RWPE1 (cell line): Measurements from ENCODE around the gene FGF19.

ENCODE experiments used
- CTCF ChIA-PET: fragments of 350-600 bp; sonication (Branson Sonifier 250); formaldehyde crosslinking; extraction: SDS; loops from one replicate; lab custom pipeline; 2021; lab: Yijun Ruan, JAX
- POLR2A ChIA-PET: fragments of 400-600 bp; formaldehyde crosslinking; extraction: SDS; loops from one replicate; lab custom pipeline; 2020; ENCODE audit warnings: antibody characterized with exemption; ENCODE audit not compliant: low non-redundant PET; lab: Yijun Ruan, JAX
- DNase-seq: peaks from one replicate; pipeline ENCODE4 v3.0.0; 2012; ENCODE audit warnings: low spot score
- H3K27ac ChIP-seq: fragments of 450-650 bp; 2 replicates; pipeline ENCODE4 v1.5.1; 2017
- TF ChIP-seq, protein P1 (sequence below): fragments of 450-650 bp; conservative IDR thresholded peaks from 2 replicates; pipeline ENCODE4 v1.5.1; 2017; ENCODE audit warnings: low read depth, mild to moderate bottlenecking

The FGF19 gene

DNA sequence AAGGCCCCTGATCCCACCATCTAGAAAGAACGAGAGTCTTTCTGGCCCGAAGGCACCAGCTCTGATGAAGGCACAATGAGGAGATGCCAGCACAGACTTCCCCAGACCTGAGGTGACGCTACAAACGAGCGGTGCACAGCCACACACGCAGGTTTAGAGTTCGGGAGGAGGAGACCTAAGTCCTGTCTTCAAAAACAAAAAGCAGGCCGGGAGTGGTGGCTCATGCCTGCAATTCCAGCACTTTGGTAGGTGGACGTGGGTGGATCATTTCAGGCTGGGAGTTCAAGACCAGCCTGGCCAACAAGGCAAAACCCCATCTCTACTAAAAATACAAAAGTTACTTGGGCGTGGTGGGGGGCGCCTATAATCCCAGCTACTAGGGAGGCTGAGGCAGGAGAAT is 38.2 kb downstream of the FGF19 start:
- CTCF ChIA-PET = no interaction called here
- TF ChIP-seq, protein P1, sequence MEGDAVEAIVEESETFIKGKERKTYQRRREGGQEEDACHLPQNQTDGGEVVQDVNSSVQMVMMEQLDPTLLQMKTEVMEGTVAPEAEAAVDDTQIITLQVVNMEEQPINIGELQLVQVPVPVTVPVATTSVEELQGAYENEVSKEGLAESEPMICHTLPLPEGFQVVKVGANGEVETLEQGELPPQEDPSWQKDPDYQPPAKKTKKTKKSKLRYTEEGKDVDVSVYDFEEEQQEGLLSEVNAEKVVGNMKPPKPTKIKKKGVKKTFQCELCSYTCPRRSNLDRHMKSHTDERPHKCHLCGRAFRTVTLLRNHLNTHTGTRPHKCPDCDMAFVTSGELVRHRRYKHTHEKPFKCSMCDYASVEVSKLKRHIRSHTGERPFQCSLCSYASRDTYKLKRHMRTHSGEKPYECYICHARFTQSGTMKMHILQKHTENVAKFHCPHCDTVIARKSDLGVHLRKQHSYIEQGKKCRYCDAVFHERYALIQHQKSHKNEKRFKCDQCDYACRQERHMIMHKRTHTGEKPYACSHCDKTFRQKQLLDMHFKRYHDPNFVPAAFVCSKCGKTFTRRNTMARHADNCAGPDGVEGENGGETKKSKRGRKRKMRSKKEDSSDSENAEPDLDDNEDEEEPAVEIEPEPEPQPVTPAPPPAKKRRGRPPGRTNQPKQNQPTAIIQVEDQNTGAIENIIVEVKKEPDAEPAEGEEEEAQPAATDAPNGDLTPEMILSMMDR = no peak
- no peak for DNase-seq
- POLR2A ChIA-PET = no interaction called here
- no peak overlapping the region for H3K27ac ChIP-seq

DNA sequence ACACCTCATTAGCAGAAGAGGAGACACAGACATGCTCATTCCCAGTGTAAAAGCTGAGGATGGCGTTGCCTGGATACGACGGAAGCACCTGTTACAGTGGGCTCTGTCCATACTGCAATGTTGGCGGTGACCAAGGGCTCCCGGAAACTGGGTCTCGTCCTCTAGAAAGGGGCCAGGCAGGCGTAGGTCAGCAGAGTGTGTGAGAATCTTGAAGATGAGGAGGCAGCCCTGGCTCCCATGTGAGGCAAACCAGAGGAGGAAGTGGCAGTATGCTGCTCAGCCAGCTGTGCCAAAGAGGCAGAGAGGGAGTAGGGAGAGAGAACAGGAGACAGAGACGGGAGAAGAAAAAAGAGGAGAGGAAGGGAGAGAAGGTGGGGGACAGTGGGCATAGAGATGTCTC is 38.9 kb downstream of the FGF19 start:
- ChIA-PET POLR2A (no interaction called here), CTCF (interaction anchor here (0.6 kb wide), 1 partner anchor 527 kb away, joined by 4 read pairs; no protein-coding TSS in a partner anchor)
- no peak for DNase-seq
- TF ChIP-seq, protein P1 = no peak
- H3K27ac ChIP-seq = no peak overlapping the region

DNA sequence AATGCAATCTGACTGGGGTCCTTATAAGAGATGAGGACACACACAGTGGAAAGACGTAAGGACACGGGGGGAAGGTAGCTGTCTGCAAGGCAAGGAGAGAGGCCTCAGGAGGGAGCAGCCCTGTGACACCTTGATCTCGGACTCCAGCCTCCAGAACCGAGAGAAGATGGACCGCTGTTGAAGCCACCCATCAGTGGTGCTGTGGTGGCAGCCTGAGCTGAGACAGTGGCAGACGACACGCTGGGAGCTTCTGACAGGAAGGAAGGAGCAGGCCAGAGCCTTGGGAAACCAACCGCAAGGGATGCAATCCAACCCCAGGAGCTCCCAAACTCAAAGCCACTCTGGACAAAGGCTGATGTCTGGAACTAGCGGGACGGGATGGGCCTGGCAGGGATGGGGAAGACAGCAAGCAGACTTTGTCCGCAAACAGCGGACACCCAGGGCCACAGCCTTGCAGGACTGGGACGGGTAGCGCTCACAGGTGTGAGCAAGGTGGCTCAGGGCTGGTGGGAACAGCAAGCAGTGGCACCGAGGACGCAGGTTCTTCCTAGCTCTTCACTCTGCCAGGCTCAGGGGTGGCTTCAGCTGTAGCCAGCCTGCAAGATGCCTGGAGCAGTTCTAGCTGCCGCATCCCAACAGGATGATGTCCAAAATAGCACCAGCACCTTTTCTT is 39.6 kb downstream of the FGF19 start:
- CTCF ChIA-PET = no interaction called here
- H3K27ac ChIP-seq = no peak overlapping the region
- POLR2A ChIA-PET = no interaction called here
- TF ChIP-seq, protein P1 = no peak
- DNase-seq = no peak

DNA sequence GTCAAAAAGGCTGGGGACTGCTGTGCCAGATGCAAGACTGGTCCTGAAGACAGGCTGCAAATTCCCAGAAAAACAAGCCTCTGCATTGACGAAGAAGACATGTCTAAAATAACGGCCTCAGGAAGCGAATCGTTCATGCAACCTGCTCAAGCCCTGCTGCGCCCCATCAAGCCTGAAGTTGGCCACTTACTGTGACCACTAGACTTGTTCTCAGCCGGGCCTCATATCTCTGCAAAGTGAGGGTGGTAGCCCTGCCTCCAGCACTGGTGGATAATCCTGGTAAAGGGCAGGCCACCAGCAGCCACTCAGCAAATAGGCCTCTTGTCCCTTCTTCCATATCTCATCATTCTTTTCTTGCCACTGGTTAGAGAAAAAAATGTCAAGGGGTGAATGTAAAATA is 40.5 kb downstream of the FGF19 start:
- DNase-seq = no peak
- ChIA-PET CTCF (no interaction called here), POLR2A (no interaction called here)

DNA sequence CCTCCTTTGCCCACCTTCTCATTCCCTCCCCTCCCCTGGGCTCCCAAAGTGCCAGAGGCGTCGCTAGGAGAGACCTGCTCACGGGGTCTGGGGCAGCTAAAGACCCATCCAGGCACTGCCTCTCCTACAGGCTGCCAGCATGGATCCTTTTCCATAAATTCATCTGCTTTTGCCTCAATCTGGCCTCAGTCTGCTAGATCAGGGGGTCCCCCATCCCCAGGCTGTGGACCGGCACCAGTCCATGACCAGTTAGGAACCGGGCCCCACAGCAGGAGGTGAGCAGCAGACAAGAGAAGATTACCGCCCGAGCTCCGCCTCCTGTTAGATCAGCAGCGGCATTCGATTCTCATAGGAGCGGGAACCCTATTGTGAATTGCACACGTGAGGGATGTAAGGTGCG is 41.0 kb downstream of the FGF19 start:
- TF ChIP-seq, protein P1 = no peak
- DNase-seq = no peak
- no peak overlapping the region for H3K27ac ChIP-seq
- POLR2A ChIA-PET = no interaction called here
- CTCF ChIA-PET = no interaction called here

More for the DNA sequence above, 40.5 kb downstream of the FGF19 start:
- TF ChIP-seq, protein P1 = no peak
- H3K27ac ChIP-seq = no peak overlapping the region

DNA sequence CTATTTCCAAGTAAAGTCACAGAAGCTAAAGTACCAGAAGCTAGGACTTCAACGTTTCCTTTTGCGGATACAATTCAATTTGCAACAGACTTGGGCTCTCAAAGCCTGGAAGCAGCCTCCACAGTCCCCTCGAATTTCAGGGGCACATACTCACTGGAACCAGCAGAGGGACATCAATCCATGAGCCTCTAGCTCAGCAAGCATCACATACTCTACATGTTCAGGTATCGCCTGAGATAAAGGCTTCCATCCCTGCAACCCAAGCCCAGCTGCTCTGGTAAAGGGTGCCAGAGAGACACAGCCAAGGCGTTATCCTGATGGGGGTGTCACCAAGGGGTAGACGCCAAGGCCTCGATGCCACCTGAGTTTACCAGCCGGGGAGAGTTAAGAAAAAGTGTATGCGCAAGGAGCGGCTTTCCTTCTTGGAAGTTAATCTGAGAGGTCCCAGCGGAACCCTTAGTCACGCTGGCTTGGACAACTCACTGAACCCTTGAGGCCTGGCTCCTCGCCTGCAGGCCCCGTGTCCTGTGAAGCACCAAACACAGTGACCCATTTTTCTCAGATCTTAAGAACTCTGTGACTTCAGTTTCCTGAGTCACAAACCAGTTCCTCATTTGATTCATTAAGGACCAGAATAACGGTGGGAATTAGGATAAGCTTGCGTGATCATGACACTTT is 41.7 kb downstream of the FGF19 start:
- TF ChIP-seq, protein P1 = no peak
- ChIA-PET POLR2A (no interaction called here), CTCF (interaction anchor here (0.6 to 2.1 kb wide), 2 partner anchors 8 to 19 kb away, joined by 3 to 12 read pairs; no protein-coding TSS in a partner anchor)
- no peak for DNase-seq
- H3K27ac ChIP-seq = no peak overlapping the region
